PC-9 (cell line): ENCODE results near the gene MICAL3.

Experiments used
- EZH2 ChIP-seq: fragments of 200-600 bp; sonication (generic); IDR thresholded peaks from 2 replicates; pipeline ENCODE4 v1.8.0; 2017; ENCODE audit warnings: antibody characterized with exemption, low read depth
- TF ChIP-seq, protein P1 (sequence below): fragments of 200-600 bp; sonication (generic); conservative IDR thresholded peaks from 2 replicates; pipeline ENCODE4 v1.6.1; 2017; ENCODE audit warnings: mixed run types, antibody characterized with exemption, mild to moderate bottlenecking, moderate library complexity

- TF ChIP-seq, protein P1, sequence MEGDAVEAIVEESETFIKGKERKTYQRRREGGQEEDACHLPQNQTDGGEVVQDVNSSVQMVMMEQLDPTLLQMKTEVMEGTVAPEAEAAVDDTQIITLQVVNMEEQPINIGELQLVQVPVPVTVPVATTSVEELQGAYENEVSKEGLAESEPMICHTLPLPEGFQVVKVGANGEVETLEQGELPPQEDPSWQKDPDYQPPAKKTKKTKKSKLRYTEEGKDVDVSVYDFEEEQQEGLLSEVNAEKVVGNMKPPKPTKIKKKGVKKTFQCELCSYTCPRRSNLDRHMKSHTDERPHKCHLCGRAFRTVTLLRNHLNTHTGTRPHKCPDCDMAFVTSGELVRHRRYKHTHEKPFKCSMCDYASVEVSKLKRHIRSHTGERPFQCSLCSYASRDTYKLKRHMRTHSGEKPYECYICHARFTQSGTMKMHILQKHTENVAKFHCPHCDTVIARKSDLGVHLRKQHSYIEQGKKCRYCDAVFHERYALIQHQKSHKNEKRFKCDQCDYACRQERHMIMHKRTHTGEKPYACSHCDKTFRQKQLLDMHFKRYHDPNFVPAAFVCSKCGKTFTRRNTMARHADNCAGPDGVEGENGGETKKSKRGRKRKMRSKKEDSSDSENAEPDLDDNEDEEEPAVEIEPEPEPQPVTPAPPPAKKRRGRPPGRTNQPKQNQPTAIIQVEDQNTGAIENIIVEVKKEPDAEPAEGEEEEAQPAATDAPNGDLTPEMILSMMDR = no peak
- TF ChIP-seq EZH2 = no peak
Observed at GRCh38 chr22:17774206-17774925, 250.0 kb downstream of the MICAL3 start, which contains the start of gene BID.
